NCI-H1105 treated with DMSO at 0.1 percent for 48 hours (cell line): ENCODE measurements around the gene IL17C.
A peak's percentile ranks its signal among the peaks of the same experiment; 100 is the strongest.
"Not testable (repeated sequence)": the region's sequence is repeated elsewhere in the genome, so short reads cannot be mapped to it uniquely, and the experiment has no call there.

Experiments used
- DNase-seq: peaks from one replicate; lab custom pipeline; 2025; lab: John Stamatoyannopoulos, UW

Gene IL17C

GRCh38 chr16:88658714-88659113 lies 20.3 kb downstream of the IL17C start:
- DNase-seq, result no peak

- DNase-seq, result no peak
Measured at GRCh38 chr16:88659160-88659559, 20.8 kb downstream of the IL17C start.

GRCh38 chr16:88661468-88661867 lies 23.1 kb downstream of the IL17C start:
- no peak for DNase-seq

GRCh38 chr16:88662222-88662842 lies 24.0 kb downstream of the IL17C start:
- no peak for DNase-seq

GRCh38 chr16:88662843-88663606 lies 24.7 kb downstream of the IL17C start, which contains the start of gene MVD:
MVD (minus strand) TSS chr16:88663091; CDS start chr16:88663080, 11 bp downstream.
- peak; percentile 85 for DNase-seq

GRCh38 chr16:88665148-88665547 lies 26.8 kb downstream of the IL17C start:
- no peak for DNase-seq

- DNase-seq, result no peak
Measured at GRCh38 chr16:88665570-88665969, 27.2 kb downstream of the IL17C start.

- DNase-seq, result no peak
Measured at GRCh38 chr16:88667461-88667860, 29.1 kb downstream of the IL17C start.

GRCh38 chr16:88669493-88669892 lies 31.1 kb downstream of the IL17C start:
- not testable (repeated sequence) for DNase-seq

- no peak for DNase-seq
Measured at GRCh38 chr16:88669980-88670379, 31.6 kb downstream of the IL17C start.

- no peak for DNase-seq
Measured at GRCh38 chr16:88671806-88672205, 33.4 kb downstream of the IL17C start.

GRCh38 chr16:88672776-88673175 lies 34.4 kb downstream of the IL17C start:
- no peak for DNase-seq

- no peak for DNase-seq
Measured at GRCh38 chr16:88673716-88674379, 35.5 kb downstream of the IL17C start.

GRCh38 chr16:88676502-88677242 lies 38.3 kb downstream of the IL17C start:
- no peak for DNase-seq

- no peak for DNase-seq
Measured at GRCh38 chr16:88677721-88678120, 39.3 kb downstream of the IL17C start.

GRCh38 chr16:88678224-88678979 lies 40.0 kb downstream of the IL17C start:
- DNase-seq, result no peak

- no peak for DNase-seq
Measured at GRCh38 chr16:88680554-88681083, 42.2 kb downstream of the IL17C start.

GRCh38 chr16:88681084-88681680 lies 42.8 kb downstream of the IL17C start:
- DNase-seq, result no peak

- DNase-seq, result no peak
Measured at GRCh38 chr16:88681709-88682451, 43.5 kb downstream of the IL17C start.

- no peak for DNase-seq
Measured at GRCh38 chr16:88684569-88685155, 46.3 kb downstream of the IL17C start.
